HCT116 (cell line): ENCODE data around the gene CXCR1. TPM values are rescaled to one million over a fixed set of nuclear protein-coding genes. Genes with fewer than 3 reads are reported as not detected.

ENCODE experiments used
- ATAC-seq: fragments of 200-7000 bp; cut with Tn5 transposase; 2 replicates; pipeline ENCODE4 v1.9.1; 2020; ENCODE audit warnings: mild to moderate bottlenecking, moderate library complexity
- Bru-seq: library from RNA; stranded (reverse); fragments of 400-500 nt; gene quantifications from one replicate; lab custom pipeline; 2021; lab: Mats Ljungman, UMichigan
- BruChase-seq, 2 experiments: library from RNA; stranded (reverse); fragments of 400-500 nt; gene quantifications; one replicate each; lab custom pipeline; 2021; lab: Mats Ljungman, UMichigan
- BruUV-seq: library from RNA; stranded (reverse); fragments of 400-500 nt; replicated peaks from 2 replicates; lab custom pipeline; 2021; lab: Mats Ljungman, UMichigan
- CTCF ChIA-PET: fragments of 300-600 bp; sonication (Branson Sonifier 250); formaldehyde crosslinking; loops from one replicate; lab custom pipeline; 2021; ENCODE audit warnings: antibody characterized with exemption; lab: Charles Lee
- POLR2A ChIA-PET: fragments of 300-600, 350-600 bp; sonication (Branson Sonifier 250); formaldehyde crosslinking; loops from one replicate; lab custom pipeline; 2021; ENCODE audit warnings: antibody characterized with exemption; lab: Charles Lee
- RAD21 ChIA-PET, 2 experiments: fragments of 300-600 bp; sonication (Branson Sonifier 250); formaldehyde crosslinking; loops; one replicate each; lab custom pipeline; 2023; ENCODE audit warnings: low total read pairs in 2 of 2; ENCODE audit not compliant: uncharacterized antibody in 2 of 2, unreplicated experiment in 2 of 2, low non-redundant PET in 1 of 2; lab: Charles Lee
- DNase-seq: peaks from one replicate; pipeline ENCODE4 v3.0.0-alpha.2; 2010; ENCODE audit warnings: low read depth, low spot score
- H2AFZ ChIP-seq: fragments of 200-600 bp; shearing (Covaris generic), sonication (generic); 2 replicates; pipeline ENCODE4 v1.6.1; 2017; ENCODE audit warnings: low read depth, mixed run types, mixed read lengths, antibody characterized with exemption, low read length; ENCODE audit not compliant: poor library complexity, severe bottlenecking
- H3K27ac ChIP-seq: 2 replicates; pipeline ENCODE4 v1.5.1; 2012; ENCODE audit warnings: low read depth, low read length
- H3K27me3 ChIP-seq: fragments of 200-600 bp; sonication (generic); 2 replicates; pipeline ENCODE4 v1.6.1; 2016; ENCODE audit warnings: mixed run types, low read length, mixed read lengths; ENCODE audit not compliant: insufficient read depth
- H3K36me3 ChIP-seq, 2 experiments: fragments of 200-500 bp in 1 of 2; fragments of 200-600 bp in 1 of 2; sonication (Bioruptor generic) in 1 of 2; sonication (generic) in 1 of 2; 2 replicates each; pipeline versions ENCODE4 v1.5.1 to v1.6.1; 2014 to 2016; ENCODE audit warnings: low read length in 2 of 2, inconsistent platforms in 1 of 2, mixed read lengths in 1 of 2, mixed run types in 1 of 2; ENCODE audit not compliant: insufficient read depth in 2 of 2, control insufficient read depth in 1 of 2
- H3K4me1 ChIP-seq, 2 experiments: fragments of 200-600 bp in 1 of 2; sonication (generic) in 1 of 2; 2 replicates each; pipeline versions ENCODE4 v1.5.1 to v1.6.1; 2012 to 2017; ENCODE audit warnings: low read length in 2 of 2, inconsistent platforms in 1 of 2, mild to moderate bottlenecking in 1 of 2, mixed read lengths in 1 of 2, mixed run types in 1 of 2, moderate library complexity in 1 of 2; ENCODE audit not compliant: insufficient read depth in 2 of 2, control insufficient read depth in 1 of 2
- H3K4me2 ChIP-seq: fragments of 200-600 bp; sonication (generic); 2 replicates; pipeline ENCODE4 v1.6.1; 2017; ENCODE audit warnings: mixed run types, low read length, mixed read lengths
- H3K4me3 ChIP-seq, 2 experiments: fragments of 200-600 bp in 1 of 2; sonication (generic) in 1 of 2; replicated peaks in 1 of 2; 2 replicates each; pipeline ENCODE4 v1.5.1; 2011 to 2016; ENCODE audit warnings: low read length in 2 of 2, control low read depth in 1 of 2, low read depth in 1 of 2, mild to moderate bottlenecking in 1 of 2, mixed read lengths in 1 of 2, mixed run types in 1 of 2
- H3K79me2 ChIP-seq: fragments of 200-600 bp; sonication (generic); 2 replicates; pipeline ENCODE4 v1.6.1; 2017; ENCODE audit warnings: mild to moderate bottlenecking, mixed run types, low read length, moderate library complexity, mixed read lengths; ENCODE audit not compliant: insufficient read depth
- H3K9ac ChIP-seq: fragments of 200-600 bp; sonication (generic); 2 replicates; pipeline ENCODE4 v1.6.1; 2016; ENCODE audit warnings: low read length, mixed read lengths
- H3K9me2 ChIP-seq: fragments of 200-600 bp; sonication (generic), shearing (Covaris generic); 2 replicates; pipeline ENCODE4 v1.6.1; 2017; ENCODE audit warnings: mixed run types, mild to moderate bottlenecking, moderate library complexity; ENCODE audit not compliant: insufficient read depth
- H3K9me3 ChIP-seq, 2 experiments: fragments of 200-500 bp in 1 of 2; fragments of 200-600 bp in 1 of 2; sonication (Bioruptor generic) in 1 of 2; sonication (generic) in 1 of 2; 2 replicates each; pipeline ENCODE4 v1.6.1; 2014 to 2017; ENCODE audit warnings: low read length in 2 of 2, mixed read lengths in 2 of 2, inconsistent platforms in 1 of 2, low read depth in 1 of 2, mild to moderate bottlenecking in 1 of 2, mixed run types in 1 of 2, moderate library complexity in 1 of 2; ENCODE audit not compliant: control insufficient read depth in 1 of 2, insufficient read depth in 1 of 2
- H4K20me1 ChIP-seq: fragments of 200-600 bp; sonication (generic), shearing (Covaris generic); 2 replicates; pipeline ENCODE4 v1.6.1; 2017; ENCODE audit warnings: mixed run types, mild to moderate bottlenecking, moderate library complexity; ENCODE audit not compliant: insufficient read depth
- CBX3 ChIP-seq: IDR thresholded peaks from 2 replicates; pipeline ENCODE4 v1.6.1; 2012; ENCODE audit warnings: low read depth
- CEBPB ChIP-seq: IDR thresholded peaks from 2 replicates; pipeline ENCODE4 v1.6.1; 2012; ENCODE audit warnings: low read depth
- SP1 ChIP-seq: IDR thresholded peaks from 2 replicates; pipeline ENCODE4 v1.6.1; 2012; ENCODE audit warnings: low read depth
- YY1 ChIP-seq: IDR thresholded peaks from 2 replicates; pipeline ENCODE4 v1.6.1; 2011; ENCODE audit warnings: low read length, low read depth, moderate library complexity, mild to moderate bottlenecking; ENCODE audit not compliant: insufficient replicate concordance; ENCODE audit errors: extremely low read depth
- intact Hi-C: fragments of 100-400 bp; cut with micrococcal nuclease; formaldehyde crosslinking; loops from 2 replicates; pipeline ENCODE4 v1.10.0; 2022
- long read RNA-seq: library from polyadenylated mRNA; unstranded; transcript quantifications from one replicate; pipeline ENCODE4 v2.0.0, GENCODE V29; 2021; ENCODE audit not compliant: unreplicated experiment
- polyA plus RNA-seq: library from polyadenylated mRNA; unstranded; fragments of >200 nt; gene quantifications from 2 replicates; pipeline ENCODE4 v1.2.1, GENCODE V29; 2012; ENCODE audit warnings: missing spikeins
- total RNA-seq: library from RNA; stranded (reverse); gene quantifications from one replicate; pipeline ENCODE4 v1.2.1, GENCODE V29; 2021; ENCODE audit not compliant: unreplicated experiment
- TF ChIP-seq, protein P1 (sequence below), 3 experiments: fragments of 200-600 bp in 1 of 3; sonication (generic) in 1 of 3; IDR thresholded peaks in 2 of 3; conservative IDR thresholded peaks in 1 of 3; 2 replicates each; pipeline ENCODE4 v1.5.1; 2012 to 2017; ENCODE audit warnings: low read depth in 2 of 3, low read length in 2 of 3, antibody characterized with exemption in 1 of 3, borderline replicate concordance in 1 of 3, control low read depth in 1 of 3, mild to moderate bottlenecking in 1 of 3, mixed read lengths in 1 of 3, mixed run types in 1 of 3, moderate library complexity in 1 of 3; ENCODE audit not compliant: insufficient read depth in 1 of 3

Gene CXCR1
- total RNA-seq (not detected), Bru-seq, nascent RNA (not detected), BruChase-seq, experiment 1, labeled RNA remaining after a 6-hour chase (not detected), BruChase-seq, experiment 2, labeled RNA remaining after a 2-hour chase (percentile 16 among the genes with signal in this experiment)
- polyA plus RNA-seq, result 0.08 TPM in 1 of 2 replicates, not detected in the other
- long read RNA-seq, result 0 reads

DNA sequence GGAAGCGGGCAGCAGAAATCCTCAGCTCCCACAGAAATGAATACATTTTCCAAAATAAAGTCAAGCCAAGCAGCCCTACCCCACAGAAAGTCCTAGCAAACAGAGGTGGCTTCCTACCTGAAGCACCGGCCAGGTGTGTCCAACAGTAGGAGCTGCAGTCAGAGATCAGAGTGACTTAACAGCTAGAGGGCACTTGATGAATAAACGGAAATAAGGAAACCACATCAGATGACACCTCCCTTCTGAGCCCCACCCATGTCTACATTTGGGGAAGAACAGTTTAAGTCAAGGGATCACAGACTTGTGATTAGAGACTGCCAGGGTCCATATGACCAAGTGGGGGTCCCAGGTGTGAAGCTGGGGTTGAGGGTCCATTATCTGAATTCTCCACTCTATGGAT lies at the start of gene CXCR1:
Gene CXCR1, minus strand, starts transcription at position 172 of the 400 bp plus-strand sequence. CDS start 1,751 bp downstream, outside the sequence.
- no peak within 1 kb of the TSS for H3K9ac ChIP-seq
- CTCF ChIA-PET, result interaction anchor here (0.7 to 1.1 kb wide), 2 partner anchors 9 to 20 kb away, joined by 3 to 4 read pairs; no protein-coding TSS in a partner anchor
- no peaks in the 10 kb centered on the region for H3K27me3 ChIP-seq
- no peak within 1 kb of the TSS for H3K27ac ChIP-seq
- TF ChIP-seq SP1, result peak; percentile 49; the same call in 1 of the 2 replicates
- peak; percentile 34; the same call in 1 of the 2 replicates for TF ChIP-seq CBX3
- TF ChIP-seq, protein P1, sequence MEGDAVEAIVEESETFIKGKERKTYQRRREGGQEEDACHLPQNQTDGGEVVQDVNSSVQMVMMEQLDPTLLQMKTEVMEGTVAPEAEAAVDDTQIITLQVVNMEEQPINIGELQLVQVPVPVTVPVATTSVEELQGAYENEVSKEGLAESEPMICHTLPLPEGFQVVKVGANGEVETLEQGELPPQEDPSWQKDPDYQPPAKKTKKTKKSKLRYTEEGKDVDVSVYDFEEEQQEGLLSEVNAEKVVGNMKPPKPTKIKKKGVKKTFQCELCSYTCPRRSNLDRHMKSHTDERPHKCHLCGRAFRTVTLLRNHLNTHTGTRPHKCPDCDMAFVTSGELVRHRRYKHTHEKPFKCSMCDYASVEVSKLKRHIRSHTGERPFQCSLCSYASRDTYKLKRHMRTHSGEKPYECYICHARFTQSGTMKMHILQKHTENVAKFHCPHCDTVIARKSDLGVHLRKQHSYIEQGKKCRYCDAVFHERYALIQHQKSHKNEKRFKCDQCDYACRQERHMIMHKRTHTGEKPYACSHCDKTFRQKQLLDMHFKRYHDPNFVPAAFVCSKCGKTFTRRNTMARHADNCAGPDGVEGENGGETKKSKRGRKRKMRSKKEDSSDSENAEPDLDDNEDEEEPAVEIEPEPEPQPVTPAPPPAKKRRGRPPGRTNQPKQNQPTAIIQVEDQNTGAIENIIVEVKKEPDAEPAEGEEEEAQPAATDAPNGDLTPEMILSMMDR (IDR thresholded peaks at IDR 0.05 in 2 of 3, conservative IDR thresholded peaks at IDR 0.05 in 1 of 3; ENCODE audit: borderline replicate concordance in 1 of 3, insufficient read depth in 1 of 3, low read depth in 2 of 3, low read length in 2 of 3), result peak in 2 of 3 experiments; percentile 5 to 17; a peak in 1 of 6 replicates
- TF ChIP-seq YY1, result no peak
- no peak for TF ChIP-seq CEBPB
- TF ChIP-seq, all 23 proteins: peak for 3
- RAD21 ChIA-PET, result no interaction called here
- DNase-seq, result no peak
- no TSS peak for BruUV-seq
- ATAC-seq, result peak; percentile 71
- Histone ChIP-seq H2AFZ (no peak within 1 kb of the TSS), H3K9me3 (no peaks in the 10 kb centered on the region), H3K4me3 (no peak within 1 kb of the TSS), H3K79me2 (no peaks in the 10 kb centered on the region), H3K4me1 (peaks cover 6 to 9% of the 10 kb centered on the region in 2 experiments; a peak in 3 of 4 replicates), H3K36me3 (no peaks in the 10 kb centered on the region), H3K9me2 (no peaks in the 10 kb centered on the region), H3K4me2 (peak within 1 kb of the TSS; percentile 39), H4K20me1 (no peaks in the 10 kb centered on the region)
- POLR2A ChIA-PET, result interaction anchor here (0.8 kb wide), 1 partner anchor 120 kb away, joined by 3 read pairs; no protein-coding TSS in a partner anchor
- intact Hi-C loops, result no loop called here
